OCI-LY1 (cell line): ENCODE measurements around the gene VOPP1.

Experiments used
- H2AFZ ChIP-seq: fragments of 200-600 bp; sonication (generic), shearing (Covaris generic); 2 replicates; pipeline ENCODE4 v1.6.0; 2014; ENCODE audit warnings: antibody characterized with exemption, mild to moderate bottlenecking, low read length
- H3F3A ChIP-seq: fragments of 200-600 bp; sonication (generic), shearing (Covaris generic); 2 replicates; pipeline ENCODE4 v1.6.0; 2014; ENCODE audit warnings: mild to moderate bottlenecking, antibody characterized with exemption, low read length, moderate library complexity; ENCODE audit not compliant: insufficient read depth
- H3K27ac ChIP-seq: fragments of 200-600 bp; sonication (generic); 2 replicates; pipeline ENCODE4 v1.5.1; 2014; ENCODE audit warnings: low read length, mixed run types, mild to moderate bottlenecking, low read depth; ENCODE audit not compliant: poor library complexity, severe bottlenecking
- H3K27me3 ChIP-seq: fragments of 200-600 bp; sonication (generic); 2 replicates; pipeline ENCODE4 v1.6.0; 2014; ENCODE audit warnings: antibody characterized with exemption, mild to moderate bottlenecking, low read length, moderate library complexity; ENCODE audit not compliant: insufficient read depth
- H3K36me3 ChIP-seq: fragments of 200-600 bp; sonication (generic); 2 replicates; pipeline ENCODE4 v1.6.1; 2014; ENCODE audit warnings: mild to moderate bottlenecking, antibody characterized with exemption, low read length, moderate library complexity, mixed read lengths; ENCODE audit not compliant: insufficient read depth
- H3K4me1 ChIP-seq: fragments of 200-600 bp; sonication (generic); 2 replicates; pipeline ENCODE4 v1.5.1; 2014; ENCODE audit warnings: mild to moderate bottlenecking, low read length, moderate library complexity; ENCODE audit not compliant: insufficient read depth, severe bottlenecking
- H3K4me2 ChIP-seq: fragments of 200-600 bp; sonication (generic), shearing (Covaris generic); 2 replicates; pipeline ENCODE4 v1.6.1; 2014; ENCODE audit warnings: low read length
- H3K4me3 ChIP-seq: fragments of 200-600 bp; sonication (generic); 2 replicates; pipeline ENCODE4 v1.5.1; 2014; ENCODE audit warnings: low read length, low read depth, mild to moderate bottlenecking, mixed read lengths; ENCODE audit not compliant: poor library complexity, severe bottlenecking
- H3K79me2 ChIP-seq: fragments of 200-600 bp; shearing (Covaris generic); 2 replicates; pipeline ENCODE4 v1.6.1; 2016; ENCODE audit warnings: mixed run types, low read length, mixed read lengths; ENCODE audit not compliant: insufficient read depth
- H3K9ac ChIP-seq: fragments of 200-600 bp; sonication (generic), shearing (Covaris generic); 2 replicates; pipeline ENCODE4 v1.6.1; 2014; ENCODE audit warnings: mild to moderate bottlenecking, low read length, mixed read lengths
- H3K9me2 ChIP-seq: fragments of 200-600 bp; sonication (generic), shearing (Covaris generic); 2 replicates; pipeline ENCODE4 v1.6.1; 2014; ENCODE audit warnings: low read depth, mild to moderate bottlenecking, low read length, mixed read lengths
- H3K9me3 ChIP-seq: fragments of 200-600 bp; shearing (Covaris generic); 2 replicates; pipeline ENCODE4 v1.6.1; 2014; ENCODE audit warnings: low read length, mixed read lengths
- H4K20me1 ChIP-seq: fragments of 200-600 bp; sonication (generic), shearing (Covaris generic); 2 replicates; pipeline ENCODE4 v1.6.0; 2016; ENCODE audit warnings: mild to moderate bottlenecking, low read length; ENCODE audit not compliant: insufficient read depth
- CTCF ChIP-seq: fragments of 200-600 bp; sonication (generic), shearing (Covaris generic); IDR thresholded peaks from 2 replicates; pipeline ENCODE4 v1.5.1; 2017; ENCODE audit warnings: mild to moderate bottlenecking, antibody characterized with exemption, low read length, moderate library complexity, mixed read lengths
- EZH2 ChIP-seq: fragments of 200-600 bp; sonication (generic), shearing (Covaris generic); IDR thresholded peaks from 2 replicates; pipeline ENCODE4 v1.8.0; 2017; ENCODE audit warnings: borderline replicate concordance, mixed run types, mild to moderate bottlenecking, antibody characterized with exemption, low read length, moderate library complexity, mixed read lengths

The VOPP1 gene

GRCh38 chr7:55524558-55525310 is 47.6 kb downstream of the VOPP1 start:
- Histone ChIP-seq H3K27ac (peak overlapping the region; percentile 73), H3K4me1 (peaks cover 90% of the 10 kb centered on the region), H3K36me3 (peaks cover 13% of the 10 kb centered on the region; the same call in 1 of the 2 replicates), H3K9me3 (no peaks in the 10 kb centered on the region), H3K4me3 (peak overlapping the region; percentile 19), H3F3A (no peaks in the 10 kb centered on the region), H3K79me2 (peaks cover 82% of the 10 kb centered on the region), H4K20me1 (no peaks in the 10 kb centered on the region), H3K27me3 (no peaks in the 10 kb centered on the region), H3K9ac (peak overlapping the region; percentile 59), H3K9me2 (no peaks in the 10 kb centered on the region), H3K4me2 (peak overlapping the region; percentile 51; the same call in 1 of the 2 replicates), H2AFZ (no peak overlapping the region)
- TF ChIP-seq EZH2 (no peak), CTCF (peak; percentile 32; the same call in 1 of the 2 replicates)

GRCh38 chr7:55523366-55523765 is 48.9 kb downstream of the VOPP1 start:
- Histone ChIP-seq H3K36me3 (peaks cover 24% of the 10 kb centered on the region; the same call in 1 of the 2 replicates), H3F3A (no peaks in the 10 kb centered on the region), H3K27ac (peak overlapping the region; percentile 73), H3K9ac (peak overlapping the region; percentile 59), H4K20me1 (no peaks in the 10 kb centered on the region), H3K27me3 (no peaks in the 10 kb centered on the region), H3K9me2 (no peaks in the 10 kb centered on the region), H3K9me3 (no peaks in the 10 kb centered on the region), H3K4me3 (no peak overlapping the region), H3K4me1 (peaks cover 100% of the 10 kb centered on the region), H3K79me2 (peaks cover 68% of the 10 kb centered on the region), H2AFZ (no peak overlapping the region), H3K4me2 (peak overlapping the region; percentile 51)
- TF ChIP-seq CTCF (no peak), EZH2 (no peak)

- H2AFZ ChIP-seq, result no peak overlapping the region
- no peaks in the 10 kb centered on the region for H3K9me3 ChIP-seq
- no peaks in the 10 kb centered on the region for H3K9me2 ChIP-seq
- H3K79me2 ChIP-seq, result peaks cover 57% of the 10 kb centered on the region
- no peak for TF ChIP-seq EZH2
- TF ChIP-seq CTCF, result no peak
- H3K27ac ChIP-seq, result peak overlapping the region; percentile 73
- H3K36me3 ChIP-seq, result peaks cover 36% of the 10 kb centered on the region
- H3F3A ChIP-seq, result no peaks in the 10 kb centered on the region
- no peaks in the 10 kb centered on the region for H3K27me3 ChIP-seq
- no peaks in the 10 kb centered on the region for H4K20me1 ChIP-seq
- H3K9ac ChIP-seq, result peak overlapping the region; percentile 59; the same call in 1 of the 2 replicates
- H3K4me3 ChIP-seq, result peak overlapping the region; percentile 7
- peak overlapping the region; percentile 51 for H3K4me2 ChIP-seq
- H3K4me1 ChIP-seq, result peaks cover 100% of the 10 kb centered on the region
Observed at GRCh38 chr7:55521917-55522902, 50.1 kb downstream of the VOPP1 start.
